Cerebellar nuclear complex (tissue), 1 donor: ENCODE data around the gene IDH1.
"Not testable (repeated sequence)": the region's sequence is repeated elsewhere in the genome, so short reads cannot be mapped to it uniquely, and the experiment has no call there.

Experiments
- DNase-seq, 2 experiments: peaks; one replicate each; lab custom pipeline; 2025; lab: John Stamatoyannopoulos, UW

Gene IDH1

DNA sequence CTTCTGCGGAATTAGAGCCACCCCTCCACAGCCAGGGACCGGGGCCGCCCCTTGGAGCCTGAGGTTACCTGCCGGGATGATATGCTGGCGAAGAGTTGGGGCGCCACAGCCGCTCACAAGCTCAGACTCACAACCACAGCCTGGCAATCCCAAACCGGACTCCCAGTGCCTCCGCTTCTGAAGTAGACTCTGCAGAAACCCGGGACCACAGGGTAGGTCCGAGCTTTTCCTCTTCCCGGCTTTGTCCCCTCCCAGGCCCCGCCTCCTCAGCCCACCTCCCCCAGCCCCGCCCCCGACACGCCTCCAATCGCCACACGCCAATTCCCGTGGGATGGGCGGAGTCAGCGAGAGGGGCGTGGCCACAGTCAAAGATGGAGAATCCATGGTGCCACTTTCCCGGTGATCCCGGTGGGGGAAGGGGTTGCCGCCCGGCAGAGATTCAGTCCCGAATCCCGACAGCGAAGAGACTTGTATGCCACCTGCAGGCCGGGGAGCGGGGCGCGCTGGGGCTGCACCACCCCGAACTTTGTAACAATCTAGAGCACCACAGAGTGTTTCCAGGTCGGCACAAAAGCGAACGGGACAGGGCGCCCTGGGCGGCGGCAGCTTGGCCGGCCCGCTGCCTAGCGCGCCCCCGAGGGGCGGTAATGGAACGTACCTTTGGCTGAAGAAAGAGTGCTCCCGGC is at the start of gene IDH1:
Gene IDH1 (minus strand): TSS at position 201 of the 686 bp plus-strand sequence. CDS start 3,520 bp downstream, outside the sequence.
- peak; percentile 80 to 85 for DNase-seq

GRCh38 chr2:208304157-208304556 is 49.3 kb upstream of the IDH1 start:
- no peak for DNase-seq

GRCh38 chr2:208300847-208301618 is 46.2 kb upstream of the IDH1 start:
- DNase-seq, result no peak

GRCh38 chr2:208297961-208298360 is 43.1 kb upstream of the IDH1 start:
- DNase-seq, result no peak

- no peak for DNase-seq
These were observed 41.7 kb upstream of the IDH1 start for GRCh38 chr2:208296610-208297009.

GRCh38 chr2:208295834-208296233 is 41.0 kb upstream of the IDH1 start:
- no peak for DNase-seq

GRCh38 chr2:208294482-208295024 is 39.7 kb upstream of the IDH1 start:
- no peak for DNase-seq

- no peak for DNase-seq
These were observed 31.0 kb upstream of the IDH1 start for GRCh38 chr2:208285853-208286252.

- no peak for DNase-seq
These were observed 26.1 kb upstream of the IDH1 start for GRCh38 chr2:208280933-208281332.

DNA sequence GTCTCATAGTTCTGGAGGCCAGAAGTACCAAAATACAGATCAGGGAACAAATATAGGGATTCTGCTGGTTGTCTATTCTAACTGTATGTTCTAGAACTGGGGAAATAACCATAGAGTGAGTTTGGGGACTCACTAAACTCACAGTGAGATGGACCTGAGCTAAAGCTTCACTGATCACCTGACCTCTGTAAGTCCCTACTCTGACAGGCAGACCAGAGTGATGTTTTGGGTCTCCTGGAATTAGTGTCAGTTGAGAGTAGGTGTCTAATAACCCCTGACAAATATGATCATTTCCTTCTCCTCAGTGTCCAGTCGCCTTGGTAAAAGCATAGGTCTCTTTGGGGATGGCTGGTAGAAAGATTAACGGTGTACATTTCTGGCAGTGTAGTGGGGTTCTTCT is 25.4 kb upstream of the IDH1 start:
- DNase-seq, result no peak

DNA sequence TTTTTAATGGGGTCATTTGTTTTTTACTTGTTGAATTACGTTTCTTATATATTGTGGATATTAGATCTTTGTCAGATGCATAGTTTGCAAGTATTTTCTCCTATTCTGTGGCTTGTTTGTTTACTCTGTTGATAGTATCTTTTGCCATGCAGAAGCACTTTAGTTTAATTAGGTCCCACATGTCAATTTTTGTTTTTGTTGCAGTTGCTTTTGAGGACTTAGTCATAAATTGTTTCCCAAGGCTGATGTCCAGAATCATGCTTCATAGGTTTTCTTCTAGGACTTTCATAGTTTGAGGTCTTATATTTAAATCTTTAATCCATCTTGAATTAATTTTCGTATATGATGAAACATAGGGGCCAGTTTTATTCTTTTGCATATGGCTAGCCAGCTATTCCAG is 24.4 kb upstream of the IDH1 start:
- no peak for DNase-seq

DNA sequence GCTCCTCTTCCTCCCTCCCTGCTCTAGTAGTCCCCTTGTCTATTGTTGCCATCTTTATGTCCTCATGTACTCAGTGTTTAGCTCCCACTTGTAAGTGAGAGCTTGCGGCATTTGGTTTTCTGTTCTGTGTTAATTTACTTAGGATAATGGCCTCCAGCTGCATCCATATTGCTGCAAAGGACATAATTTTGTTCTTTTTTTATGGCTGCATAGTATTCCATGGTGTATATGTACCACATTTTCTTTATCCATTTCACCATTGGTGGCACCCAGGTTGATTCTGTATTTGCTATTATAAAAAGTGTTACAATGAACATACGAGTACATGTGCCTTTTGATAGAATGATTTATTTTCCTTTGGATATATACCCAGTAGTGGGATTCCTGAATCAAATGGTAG is 23.7 kb upstream of the IDH1 start:
- no peak for DNase-seq

GRCh38 chr2:208274748-208275147 is 19.9 kb upstream of the IDH1 start:
- no peak for DNase-seq

DNA sequence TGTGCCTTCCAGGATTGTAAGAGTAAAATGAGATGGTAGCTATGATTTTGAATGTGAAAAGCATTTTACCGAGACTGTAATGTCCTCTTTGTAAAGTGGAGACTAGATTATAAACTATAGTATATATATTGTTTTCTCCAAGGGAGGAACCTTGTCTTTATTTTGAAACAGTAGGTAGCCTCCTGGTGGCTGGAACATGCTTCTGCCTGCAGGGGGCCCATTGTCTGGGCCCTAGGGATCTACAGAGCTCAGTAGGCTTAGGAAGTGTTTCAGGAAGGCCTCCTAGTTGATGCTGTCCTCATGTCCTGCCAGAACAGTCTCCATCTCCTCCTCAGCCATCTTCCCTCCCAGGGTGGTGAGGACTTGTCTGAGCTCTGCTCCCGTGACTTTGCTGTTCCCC is 14.2 kb upstream of the IDH1 start:
- DNase-seq, result no peak

DNA sequence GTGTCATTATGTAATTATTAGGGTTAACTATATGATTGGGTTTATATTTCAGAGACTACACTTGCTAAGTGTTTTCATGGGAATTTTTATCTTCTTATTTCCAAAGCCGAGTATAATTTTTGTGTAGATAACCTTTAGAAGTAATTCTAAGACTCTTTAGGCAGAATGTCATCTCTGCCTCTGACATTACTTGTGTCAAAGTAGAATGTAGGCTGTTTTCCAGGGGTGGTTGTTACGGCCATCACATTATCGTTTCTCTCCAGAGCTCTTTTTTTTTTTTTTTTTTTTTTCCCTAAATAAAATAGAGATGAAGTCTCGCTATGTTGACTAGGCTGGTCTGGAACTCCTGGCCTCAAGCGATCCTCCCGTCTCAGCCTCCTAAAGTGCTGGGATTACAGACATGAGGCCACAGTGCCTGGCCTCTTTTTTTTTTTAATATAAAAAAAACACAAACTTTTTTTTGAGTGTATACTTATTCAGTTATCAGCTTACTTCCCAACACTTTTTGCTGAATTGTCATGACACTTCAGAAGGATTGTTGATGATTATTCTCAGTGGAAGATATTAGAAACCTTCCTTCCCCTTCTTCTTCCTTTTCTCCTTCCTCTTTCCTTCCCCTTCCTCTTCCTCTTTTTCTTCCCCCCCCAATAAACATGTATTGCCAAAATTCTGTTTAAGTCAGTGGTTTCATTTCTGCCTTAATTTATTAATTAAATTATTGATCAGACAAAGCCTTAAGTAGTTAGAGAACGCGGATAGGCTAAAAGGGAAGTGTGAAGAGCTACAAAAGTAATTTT is 13.5 kb upstream of the IDH1 start:
- DNase-seq, result no peak

DNA sequence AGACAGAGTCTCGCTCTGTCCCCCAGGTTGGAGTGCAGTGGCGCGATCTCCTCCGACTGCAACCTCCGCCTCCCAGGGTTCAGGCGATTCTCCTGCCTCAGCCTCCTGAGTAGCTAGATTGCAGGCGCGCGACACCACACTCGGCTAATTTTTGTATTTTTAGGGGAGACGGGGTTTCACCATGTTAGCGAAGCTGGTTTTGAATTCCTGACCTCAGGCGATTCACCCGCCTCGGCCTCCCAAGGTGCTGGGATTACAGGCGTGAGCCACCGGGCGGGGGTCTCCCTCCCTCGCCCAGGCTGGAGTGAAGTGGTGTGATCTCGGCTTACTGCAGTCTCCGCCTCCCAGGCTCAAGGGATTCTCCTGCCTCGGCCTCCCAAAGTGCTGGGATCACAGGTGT is 12.7 kb upstream of the IDH1 start:
- DNase-seq, result not testable (repeated sequence)

GRCh38 chr2:208266936-208267335 is 12.1 kb upstream of the IDH1 start:
- no peak for DNase-seq

DNA sequence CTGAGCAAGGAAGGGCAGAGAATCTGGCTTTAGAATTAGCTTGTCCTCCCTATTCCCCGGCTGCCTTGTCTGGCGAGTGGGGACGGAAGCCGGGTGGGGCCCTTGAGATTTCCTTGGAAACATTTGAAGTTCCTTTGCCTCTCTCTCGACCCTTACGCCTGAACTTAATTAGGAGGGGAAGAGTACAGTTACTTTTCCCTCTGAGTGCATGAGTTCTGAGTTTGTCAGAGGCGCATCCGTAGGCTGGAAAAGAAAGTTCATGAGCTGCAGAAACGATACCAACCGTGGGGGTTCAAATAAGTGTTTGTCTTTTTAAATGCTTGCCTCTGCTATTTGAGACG is 11.7 kb upstream of the IDH1 start:
- DNase-seq, result no peak

DNA sequence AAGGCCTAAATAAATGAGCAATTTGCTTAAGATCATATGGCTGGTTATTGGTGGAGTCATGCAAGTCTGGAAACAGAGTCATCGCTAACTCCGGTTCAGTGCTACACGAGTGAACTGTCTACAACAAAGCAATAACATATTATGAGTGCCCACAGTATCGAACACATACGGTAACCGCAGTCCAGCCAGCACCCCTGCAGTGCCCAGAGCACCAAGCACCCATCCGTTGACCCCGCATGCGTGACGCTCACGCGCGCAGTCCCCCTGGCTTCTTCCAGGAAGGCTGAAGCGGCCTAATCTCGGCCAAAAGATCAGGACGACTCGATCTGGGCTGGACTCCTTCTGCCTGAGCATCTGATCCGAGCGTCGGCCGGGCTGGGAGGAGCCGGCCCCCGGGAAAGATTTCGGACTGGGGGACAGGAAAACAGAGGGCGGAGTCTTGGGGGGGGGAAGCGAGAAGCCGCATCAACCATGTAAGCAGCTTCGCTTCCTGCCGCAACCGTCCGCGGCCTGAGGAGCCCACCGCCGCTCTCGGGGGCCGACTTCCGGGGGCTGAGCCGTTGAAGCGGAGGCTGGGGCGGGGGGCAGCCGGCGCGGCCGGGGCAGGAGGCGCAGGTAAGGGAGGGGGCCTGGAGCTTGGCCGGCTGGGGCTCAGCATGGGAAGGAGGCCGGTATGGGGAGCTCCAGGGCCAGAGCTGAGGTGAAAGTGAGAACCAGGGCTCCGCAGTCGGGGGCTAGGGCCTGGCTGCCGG is 11.1 kb upstream of the IDH1 start, which contains the start of gene PIKFYVE:
Gene PIKFYVE (plus strand): TSS at position 455 of the 752 bp plus-strand sequence. CDS start 5,265 bp downstream, outside the sequence.
- peak; percentile 93 to 96 for DNase-seq

GRCh38 chr2:208265371-208265800 is 10.5 kb upstream of the IDH1 start:
- peak in 1 of 2 experiments; percentile 8 for DNase-seq
